Omental fat pad (tissue), 4 donors: ENCODE data around the gene GPR143. TPM values are rescaled to one million over a fixed set of nuclear protein-coding genes. Genes with fewer than 3 reads are reported as not detected.

ENCODE experiments used
- ATAC-seq: fragments of 150-250 bp; one replicate; pipeline ENCODE4 v1.9.1; 2016; ENCODE audit warnings: mild to moderate bottlenecking, moderate library complexity; ENCODE audit not compliant: low FRiP score
- DNase-seq: peaks from one replicate; pipeline ENCODE4 v3.0.0-alpha.2; 2019; ENCODE audit warnings: low spot score
- total RNA-seq, 4 donors: library from RNA; depleted of rRNA; stranded (reverse); fragments of >200 nt; gene quantifications; one replicate each; pipeline ENCODE4 v1.1.0, GENCODE V29; 2016
- TF ChIP-seq, protein P1 (sequence below), 3 donors: fragments of 450-650 bp; IDR thresholded peaks; one replicate each; pipeline ENCODE4 v1.5.1; 2016 to 2017; ENCODE audit warnings: antibody characterized with exemption in 3 of 3, mild to moderate bottlenecking in 3 of 3, moderate library complexity in 2 of 3

GPR143 gene
- total RNA-seq, 4 donors from 2014 or later, result 1.1 to 1.6 (median 1.2) TPM; not detected in 1

DNA sequence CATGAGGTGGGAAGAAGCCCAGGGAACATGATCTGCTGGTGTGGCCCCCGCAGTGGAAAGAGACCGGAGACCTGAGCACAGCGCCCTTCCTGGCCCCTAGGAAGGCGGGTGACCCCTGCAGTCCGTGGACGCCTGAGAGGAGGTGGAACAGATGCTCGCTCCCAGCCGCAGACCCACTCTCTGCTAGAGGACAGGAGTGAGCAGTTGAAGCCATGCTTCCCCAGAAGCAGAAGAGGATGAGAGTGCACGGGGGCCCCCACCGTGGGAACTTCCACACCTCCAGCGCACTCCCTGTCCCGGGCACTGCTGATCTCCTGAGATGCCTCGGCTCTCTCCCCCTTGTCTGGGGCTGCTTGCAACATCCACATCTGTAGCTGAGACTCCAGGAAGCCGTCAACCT, 62.2 kb downstream of the GPR143 start:
- ATAC-seq (no peak), DNase-seq (no peak)
- TF ChIP-seq, protein P1, sequence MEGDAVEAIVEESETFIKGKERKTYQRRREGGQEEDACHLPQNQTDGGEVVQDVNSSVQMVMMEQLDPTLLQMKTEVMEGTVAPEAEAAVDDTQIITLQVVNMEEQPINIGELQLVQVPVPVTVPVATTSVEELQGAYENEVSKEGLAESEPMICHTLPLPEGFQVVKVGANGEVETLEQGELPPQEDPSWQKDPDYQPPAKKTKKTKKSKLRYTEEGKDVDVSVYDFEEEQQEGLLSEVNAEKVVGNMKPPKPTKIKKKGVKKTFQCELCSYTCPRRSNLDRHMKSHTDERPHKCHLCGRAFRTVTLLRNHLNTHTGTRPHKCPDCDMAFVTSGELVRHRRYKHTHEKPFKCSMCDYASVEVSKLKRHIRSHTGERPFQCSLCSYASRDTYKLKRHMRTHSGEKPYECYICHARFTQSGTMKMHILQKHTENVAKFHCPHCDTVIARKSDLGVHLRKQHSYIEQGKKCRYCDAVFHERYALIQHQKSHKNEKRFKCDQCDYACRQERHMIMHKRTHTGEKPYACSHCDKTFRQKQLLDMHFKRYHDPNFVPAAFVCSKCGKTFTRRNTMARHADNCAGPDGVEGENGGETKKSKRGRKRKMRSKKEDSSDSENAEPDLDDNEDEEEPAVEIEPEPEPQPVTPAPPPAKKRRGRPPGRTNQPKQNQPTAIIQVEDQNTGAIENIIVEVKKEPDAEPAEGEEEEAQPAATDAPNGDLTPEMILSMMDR (IDR thresholded peaks at IDR 0.05), result no peak

DNA sequence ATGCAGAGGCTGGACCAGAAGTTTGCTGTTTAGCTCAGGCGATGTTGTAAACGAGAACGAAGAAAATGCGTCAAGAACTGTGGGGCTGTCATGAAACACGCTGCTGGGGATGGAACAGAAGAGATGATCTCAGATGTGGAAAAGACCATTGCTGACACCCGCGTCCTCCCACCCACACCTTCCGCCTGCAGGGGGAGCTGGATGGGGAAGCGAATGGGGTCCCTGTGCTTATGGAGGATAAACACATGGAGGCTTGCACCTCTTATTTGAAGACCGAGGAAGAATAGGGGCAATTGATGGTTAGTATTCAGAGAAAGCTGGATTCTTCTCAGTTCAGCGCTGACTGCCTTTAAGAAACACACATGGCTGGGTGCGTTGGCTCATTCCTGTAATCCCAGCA, 63.9 kb downstream of the GPR143 start:
- ATAC-seq, result no peak
- DNase-seq, result no peak
- TF ChIP-seq, protein P1 (IDR thresholded peaks at IDR 0.05), result no peak

DNA sequence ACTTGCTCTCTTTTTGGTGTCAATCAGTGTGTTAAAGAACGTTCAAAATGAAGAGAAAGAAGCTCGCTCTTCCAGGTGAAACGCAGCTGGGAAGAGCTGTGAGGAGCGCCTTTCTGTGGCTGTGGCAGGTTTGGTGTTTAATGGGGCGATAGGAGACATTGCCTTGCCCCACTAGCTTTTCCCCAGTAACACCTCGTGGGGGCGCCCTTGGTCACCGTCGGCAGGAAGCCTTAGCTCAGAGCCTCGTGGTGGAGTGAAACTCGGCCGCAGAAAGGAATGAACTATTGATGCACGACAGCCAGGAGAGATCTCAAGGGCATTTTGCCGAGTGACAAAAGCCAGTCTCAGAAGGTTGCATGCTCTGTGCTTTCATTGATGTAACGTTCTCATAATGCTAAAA, 65.1 kb downstream of the GPR143 start:
- TF ChIP-seq, protein P1 (IDR thresholded peaks at IDR 0.05), result no peak
- DNase-seq, result no peak
- no peak for ATAC-seq

DNA sequence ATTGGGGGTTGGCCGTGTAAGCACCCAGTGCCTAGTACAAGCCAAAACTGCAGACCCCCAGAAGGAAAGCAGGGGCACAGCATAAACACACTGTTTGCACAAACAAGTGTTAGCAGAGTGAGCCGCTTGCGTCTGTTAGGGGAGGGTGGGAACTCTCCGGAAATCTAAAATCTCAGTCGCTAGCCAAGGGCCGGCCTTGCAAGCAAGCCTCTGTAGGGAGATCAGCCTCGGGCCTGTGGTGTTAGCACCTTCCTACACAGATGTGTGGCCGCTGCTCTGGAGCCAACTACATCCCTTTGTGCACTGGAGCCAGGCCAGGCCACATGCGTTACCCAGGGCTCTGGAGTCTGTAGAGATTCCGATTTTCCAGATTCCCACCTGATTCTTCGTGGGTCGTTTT, 67.1 kb downstream of the GPR143 start:
- ATAC-seq, result no peak

DNA sequence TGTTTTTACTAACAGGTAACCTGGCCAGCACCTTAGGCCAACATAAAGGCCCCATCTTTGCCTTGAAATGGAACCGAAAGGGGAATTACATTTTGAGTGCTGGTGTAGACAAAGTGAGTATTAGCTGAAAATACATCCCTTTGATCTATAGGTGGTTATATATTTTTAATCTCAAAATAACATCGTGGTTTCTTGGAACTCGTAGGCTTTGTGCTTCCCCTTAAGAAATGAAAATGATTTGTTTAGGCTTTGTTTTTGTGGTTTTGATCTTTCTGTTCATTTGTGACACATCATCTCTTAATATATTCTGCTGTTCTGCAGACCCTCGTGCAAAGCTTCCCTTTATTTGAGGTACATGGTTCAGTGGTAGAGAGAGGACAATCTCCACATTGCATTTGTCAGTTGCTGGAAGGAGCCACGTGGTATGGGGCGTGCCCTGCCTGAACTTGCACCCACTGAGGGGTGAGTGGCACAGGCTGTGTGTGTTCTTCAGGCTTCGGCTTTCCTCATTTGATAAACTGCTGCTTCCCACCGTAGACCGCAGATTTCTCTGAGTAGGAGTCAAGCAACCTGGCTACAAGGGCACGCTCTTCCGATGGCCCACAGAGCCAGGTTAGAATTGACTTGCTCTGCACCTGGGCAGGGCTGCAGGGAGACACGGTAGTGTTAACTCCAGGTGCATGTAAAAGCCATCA, 72.2 kb downstream of the GPR143 start:
- TF ChIP-seq, protein P1 (IDR thresholded peaks at IDR 0.05), result no peak
- ATAC-seq (no peak), DNase-seq (no peak)

More for the DNA sequence above, 67.1 kb downstream of the GPR143 start:
- TF ChIP-seq, protein P1 (IDR thresholded peaks at IDR 0.05), result no peak
- DNase-seq, result no peak

DNA sequence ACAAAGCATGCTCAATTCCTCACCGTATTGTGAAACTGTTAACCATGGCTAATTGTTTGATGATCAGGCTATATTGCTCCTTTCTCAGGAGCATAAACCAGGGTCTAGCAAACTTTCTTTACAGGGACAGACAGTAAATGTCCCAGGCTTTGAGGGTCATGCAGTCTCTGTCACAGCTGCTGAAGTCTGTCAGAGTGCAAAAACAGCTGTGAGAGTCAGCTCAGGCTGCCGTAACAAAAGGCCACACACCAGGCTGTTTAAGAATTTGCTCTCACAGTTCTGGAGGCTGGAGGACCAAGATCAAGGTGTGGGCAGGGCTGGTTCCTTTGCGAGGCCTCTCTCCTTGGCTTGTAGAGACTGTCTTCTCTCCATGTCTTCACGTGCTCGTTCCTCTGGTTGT, 75.6 kb downstream of the GPR143 start:
- DNase-seq, result no peak
- TF ChIP-seq, protein P1 (IDR thresholded peaks at IDR 0.05), result no peak
- ATAC-seq, result no peak

DNA sequence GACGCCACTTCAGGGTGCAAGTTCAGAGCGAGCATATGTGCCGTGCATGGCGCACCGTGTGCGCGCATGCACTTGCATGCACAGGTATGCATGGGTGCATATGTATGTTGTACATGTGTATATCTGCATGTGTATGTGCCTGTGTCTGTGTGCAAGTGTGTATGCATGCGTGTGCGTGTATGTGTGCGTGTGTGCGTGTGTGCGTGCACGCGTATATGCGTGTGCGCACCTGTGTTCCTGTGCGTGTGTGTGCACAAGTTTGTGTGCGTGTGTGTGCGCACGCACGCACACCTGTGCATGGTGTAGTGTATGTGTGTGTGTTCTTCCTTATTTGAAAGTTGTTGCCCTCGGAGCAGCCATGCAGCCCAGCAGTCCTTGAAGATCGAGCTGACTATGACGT, 76.8 kb downstream of the GPR143 start:
- DNase-seq (no peak), ATAC-seq (no peak)
- TF ChIP-seq, protein P1 (IDR thresholded peaks at IDR 0.05), result no peak
